SK-N-SH treated with all-trans-retinoic acid at 6 μM for 48 hours (cell line): ENCODE measurements around the gene MCRS1.

Experiments used
- ATAC-seq: fragments of 200-7000 bp; cut with Tn5 transposase; 3 replicates; pipeline ENCODE4 v1.9.1; 2020; ENCODE audit warnings: mild to moderate bottlenecking, moderate library complexity
- ARNTL ChIP-seq: fragments of 450-650 bp; formaldehyde crosslinking; IDR thresholded peaks from 2 replicates; pipeline ENCODE4 v1.5.0; 2020; ENCODE audit warnings: low read depth, mild to moderate bottlenecking, moderate library complexity, borderline replicate concordance
- BACH2 ChIP-seq: fragments of 250-450 bp; sonication (Bioruptor Pico); IDR thresholded peaks from 2 replicates; pipeline ENCODE4 v1.9.0; 2021; ENCODE audit warnings: mild to moderate bottlenecking, borderline replicate concordance
- CREB5 ChIP-seq: fragments of 250-450 bp; sonication (Bioruptor Pico); IDR thresholded peaks from 2 replicates; pipeline ENCODE4 v1.5.1; 2020; ENCODE audit warnings: low read depth, mild to moderate bottlenecking, moderate library complexity
- CSDC2 ChIP-seq: fragments of 250-450 bp; sonication (Bioruptor Pico); IDR thresholded peaks from 2 replicates; pipeline ENCODE4 v1.5.0; 2020; ENCODE audit warnings: mild to moderate bottlenecking, moderate library complexity
- CSRNP3 ChIP-seq: fragments of 250-450 bp; sonication (Bioruptor Pico); IDR thresholded peaks from 2 replicates; pipeline ENCODE4 v1.5.1; 2021; ENCODE audit warnings: mild to moderate bottlenecking, moderate library complexity
- ESRRG ChIP-seq: fragments of 250-450 bp; sonication (Bioruptor Pico); IDR thresholded peaks from 2 replicates; pipeline ENCODE4 v1.6.1; 2021; ENCODE audit warnings: mild to moderate bottlenecking
- GLIS3 ChIP-seq: fragments of 250-450 bp; sonication (Bioruptor Pico); IDR thresholded peaks from 2 replicates; pipeline ENCODE4 v1.5.0; 2020; ENCODE audit warnings: mild to moderate bottlenecking, moderate library complexity
- ISL1 ChIP-seq: fragments of 250-450 bp; sonication (Bioruptor Pico); IDR thresholded peaks from 2 replicates; pipeline ENCODE4 v2.1.2; 2022; ENCODE audit warnings: mild to moderate bottlenecking, moderate library complexity
- OSR1 ChIP-seq: fragments of 250-450 bp; sonication (Bioruptor Pico); IDR thresholded peaks from 2 replicates; pipeline ENCODE4 v1.8.0; 2022; ENCODE audit warnings: moderate library complexity, mild to moderate bottlenecking, inconsistent platforms
- PATZ1 ChIP-seq: fragments of 250-450 bp; sonication (Bioruptor Pico); IDR thresholded peaks from 2 replicates; pipeline ENCODE4 v1.8.0; 2020; ENCODE audit warnings: mild to moderate bottlenecking, moderate library complexity, borderline replicate concordance
- POU6F1 ChIP-seq: fragments of 250-450 bp; sonication (Bioruptor Pico); IDR thresholded peaks from 2 replicates; pipeline ENCODE4 v1.8.0; 2021; ENCODE audit warnings: low read depth, mild to moderate bottlenecking, moderate library complexity, borderline replicate concordance
- PPARA ChIP-seq: fragments of 250-450 bp; sonication (Bioruptor Pico); IDR thresholded peaks from 2 replicates; pipeline ENCODE4 v1.5.0; 2020; ENCODE audit warnings: mild to moderate bottlenecking, borderline replicate concordance
- RARB ChIP-seq: fragments of 250-450 bp; sonication (Bioruptor Pico); IDR thresholded peaks from 2 replicates; pipeline ENCODE4 v1.8.0; 2021; ENCODE audit warnings: mild to moderate bottlenecking, moderate library complexity
- TCF4 ChIP-seq: fragments of 250-450 bp; sonication (Bioruptor Pico); IDR thresholded peaks from 2 replicates; pipeline ENCODE4 v1.8.0; 2021; ENCODE audit warnings: mild to moderate bottlenecking, moderate library complexity, borderline replicate concordance
- TSHZ2 ChIP-seq: fragments of 250-450 bp; sonication (Bioruptor Pico); IDR thresholded peaks from 2 replicates; pipeline ENCODE4 v1.5.0; 2020; ENCODE audit warnings: mild to moderate bottlenecking, moderate library complexity
- ZC3H10 ChIP-seq: fragments of 250-450 bp; sonication (Bioruptor Pico); IDR thresholded peaks from 2 replicates; pipeline ENCODE4 v1.5.1; 2021; ENCODE audit warnings: mild to moderate bottlenecking, moderate library complexity
- ZFP3 ChIP-seq: fragments of 250-450 bp; sonication (Bioruptor Pico); IDR thresholded peaks from 2 replicates; pipeline ENCODE4 v1.5.0; 2020; ENCODE audit warnings: mild to moderate bottlenecking, moderate library complexity
- ZFP30 ChIP-seq: fragments of 450-650 bp; formaldehyde crosslinking; IDR thresholded peaks from 2 replicates; pipeline ENCODE4 v1.5.0; 2022; ENCODE audit warnings: mild to moderate bottlenecking, moderate library complexity
- ZNF565 ChIP-seq: fragments of 450-650 bp; formaldehyde crosslinking; conservative IDR thresholded peaks from 2 replicates; pipeline ENCODE4 v1.5.0; 2020; ENCODE audit warnings: low read depth, mild to moderate bottlenecking, moderate library complexity
- ZNF70 ChIP-seq: fragments of 450-650 bp; formaldehyde crosslinking; IDR thresholded peaks from 2 replicates; pipeline ENCODE4 v1.5.0; 2020; ENCODE audit warnings: mild to moderate bottlenecking, moderate library complexity
- ZNF8 ChIP-seq: fragments of 450-650 bp; formaldehyde crosslinking; IDR thresholded peaks from 2 replicates; pipeline ENCODE4 v1.5.0; 2020; ENCODE audit warnings: mild to moderate bottlenecking, moderate library complexity

MCRS1 gene

GRCh38 chr12:49553512-49554088, 14.3 kb downstream of the MCRS1 start (continued):
- no peak for TF ChIP-seq TCF4 (CRISPR knock-in tag)
- TF ChIP-seq GLIS3 (CRISPR knock-in tag): no peak
- TF ChIP-seq CSRNP3 (CRISPR knock-in tag): no peak
- no peak for TF ChIP-seq RARB (CRISPR knock-in tag)

- ATAC-seq: no peak
- TF ChIP-seq OSR1 (CRISPR knock-in tag) (no peak), POU6F1 (CRISPR knock-in tag) (no peak), CSDC2 (CRISPR knock-in tag) (no peak), ZNF565 (no peak), CREB5 (CRISPR knock-in tag) (no peak), CSRNP3 (CRISPR knock-in tag) (no peak), ZC3H10 (CRISPR knock-in tag) (no peak), BACH2 (CRISPR knock-in tag) (no peak), ARNTL (no peak), ZFP30 (CRISPR knock-in tag) (no peak), PATZ1 (CRISPR knock-in tag) (no peak), ISL1 (CRISPR knock-in tag) (no peak), ZNF8 (CRISPR knock-in tag) (no peak)
Measured at GRCh38 chr12:49552899-49553298, 15.0 kb downstream of the MCRS1 start.

- TF ChIP-seq PPARA (CRISPR knock-in tag): no peak
- TF ChIP-seq GLIS3 (CRISPR knock-in tag): no peak
- no peak for ATAC-seq
Measured at GRCh38 chr12:49552425-49552824, 15.5 kb downstream of the MCRS1 start.

- no peak for TF ChIP-seq GLIS3 (CRISPR knock-in tag)
- TF ChIP-seq ESRRG (CRISPR knock-in tag): no peak
- TF ChIP-seq CREB5 (CRISPR knock-in tag): no peak
- TF ChIP-seq TCF4 (CRISPR knock-in tag): no peak
- no peak for TF ChIP-seq CSDC2 (CRISPR knock-in tag)
- no peak for TF ChIP-seq ISL1 (CRISPR knock-in tag)
- TF ChIP-seq ARNTL: no peak
- no peak for TF ChIP-seq ZC3H10 (CRISPR knock-in tag)
- TF ChIP-seq PATZ1 (CRISPR knock-in tag): no peak
- TF ChIP-seq PPARA (CRISPR knock-in tag): no peak
- no peak for TF ChIP-seq ZFP3 (CRISPR knock-in tag)
- TF ChIP-seq ZNF8 (CRISPR knock-in tag): no peak
- no peak for TF ChIP-seq RARB (CRISPR knock-in tag)
- no peak for TF ChIP-seq TSHZ2 (CRISPR knock-in tag)
- TF ChIP-seq ZNF565: no peak
- TF ChIP-seq ZNF70 (CRISPR knock-in tag): no peak
- TF ChIP-seq OSR1 (CRISPR knock-in tag): no peak
- ATAC-seq: no peak
Measured at GRCh38 chr12:49552014-49552413, 15.9 kb downstream of the MCRS1 start.
